ENCODE measurements around the gene SNX7.

Gene SNX7

GRCh38 chr1:98781906-98782305, 120.4 kb downstream of the SNX7 start:
- DNase-seq = no peak

- DNase-seq = no peak
Measured at GRCh38 chr1:98783821-98784220, 122.3 kb downstream of the SNX7 start.

GRCh38 chr1:98791498-98791897, 130.0 kb downstream of the SNX7 start:
- DNase-seq = no peak

- DNase-seq = peak; percentile 84
Measured at GRCh38 chr1:98792123-98792522, 130.6 kb downstream of the SNX7 start.

- no peak for DNase-seq
Measured at GRCh38 chr1:98793136-98793535, 131.6 kb downstream of the SNX7 start.

- peak; percentile 77 for DNase-seq
Measured at GRCh38 chr1:98794196-98794886, 132.8 kb downstream of the SNX7 start.

- no peak for DNase-seq
Measured at GRCh38 chr1:98796049-98796448, 134.5 kb downstream of the SNX7 start.

- no peak for DNase-seq
Measured at GRCh38 chr1:98797506-98797905, 136.0 kb downstream of the SNX7 start.
